ENCODE results near the gene CDK12. TPM values are rescaled to one million over a fixed set of nuclear protein-coding genes. Genes with fewer than 3 reads are reported as not detected.
A peak's percentile ranks its signal among the peaks of the same experiment; 100 is the strongest.
"Not testable (repeated sequence)": the region's sequence is repeated elsewhere in the genome, so short reads cannot be mapped to it uniquely, and the experiment has no call there.

CDK12 gene
- total RNA-seq, 2 experiments from 2014 or later, result 68.1 to 70.7 TPM

GRCh38 chr17:39513915-39514314 lies 52.6 kb downstream of the CDK12 start:
- peaks cover 2% of the 10 kb centered on the region for H3K4me1 Mint-ChIP-seq
- ChIA-PET POLR2A (no interaction called here), CTCF (no interaction called here)
- no peak for DNase-seq
- H3K9me3 Mint-ChIP-seq, result no peaks in the 10 kb centered on the region
- H3K27ac Mint-ChIP-seq, result no peak overlapping the region
- no peaks in the 10 kb centered on the region for H3K27me3 Mint-ChIP-seq
- no peak overlapping the region for H3K4me3 Mint-ChIP-seq
- peaks cover 70% of the 10 kb centered on the region for H3K36me3 Mint-ChIP-seq (ENCODE audit: low read depth)

GRCh38 chr17:39517224-39517623 lies 55.9 kb downstream of the CDK12 start:
- CTCF ChIA-PET, result no interaction called here
- DNase-seq, result no peak
- Mint-ChIP-seq H3K27ac (no peak overlapping the region), H3K9me3 (no peaks in the 10 kb centered on the region), H3K27me3 (no peaks in the 10 kb centered on the region), H3K4me1 (peaks cover 2% of the 10 kb centered on the region), H3K4me3 (no peak overlapping the region), H3K36me3 (ENCODE audit: low read depth) (peaks cover 51% of the 10 kb centered on the region)
- POLR2A ChIA-PET, result no interaction called here

GRCh38 chr17:39525801-39526506 lies 64.7 kb downstream of the CDK12 start:
- no peak for DNase-seq
- ChIA-PET CTCF (interaction anchor here (0.9 to 1.9 kb wide), 5 partner anchors 18 to 97 kb away, joined by 3 to 8 read pairs (median 4); no protein-coding TSS in a partner anchor), POLR2A (no interaction called here)
- no peaks in the 10 kb centered on the region for H3K9me3 Mint-ChIP-seq
- no peak overlapping the region for H3K4me3 Mint-ChIP-seq
- H3K4me1 Mint-ChIP-seq, result peaks cover 3% of the 10 kb centered on the region
- H3K27me3 Mint-ChIP-seq, result no peaks in the 10 kb centered on the region
- peaks cover 61% of the 10 kb centered on the region for H3K36me3 Mint-ChIP-seq (ENCODE audit: low read depth)
- no peak overlapping the region for H3K27ac Mint-ChIP-seq

- Mint-ChIP-seq H3K9me3 (no peaks in the 10 kb centered on the region), H3K36me3 (ENCODE audit: low read depth) (peaks cover 67% of the 10 kb centered on the region), H3K27ac (no peak overlapping the region), H3K4me1 (peaks cover 13% of the 10 kb centered on the region), H3K4me3 (no peak overlapping the region), H3K27me3 (no peaks in the 10 kb centered on the region)
- ChIA-PET POLR2A (no interaction called here), CTCF (interaction anchor here (1.5 to 1.9 kb wide), 3 partner anchors 17 to 94 kb away, joined by 3 to 8 read pairs (median 4); no protein-coding TSS in a partner anchor)
- no peak for DNase-seq
Measured at GRCh38 chr17:39527220-39527813, 66.0 kb downstream of the CDK12 start.

- ChIA-PET POLR2A (no interaction called here), CTCF (no interaction called here)
- Mint-ChIP-seq H3K4me3 (no peak overlapping the region), H3K9me3 (no peaks in the 10 kb centered on the region), H3K36me3 (ENCODE audit: low read depth) (peaks cover 62% of the 10 kb centered on the region), H3K4me1 (peaks cover 13% of the 10 kb centered on the region), H3K27ac (no peak overlapping the region), H3K27me3 (no peaks in the 10 kb centered on the region)
- DNase-seq, result no peak
Measured at GRCh38 chr17:39529455-39529854, 68.2 kb downstream of the CDK12 start.

- no peak for DNase-seq
- no peak overlapping the region for H3K4me3 Mint-ChIP-seq
- H3K27ac Mint-ChIP-seq, result no peak overlapping the region
- peaks cover 13% of the 10 kb centered on the region for H3K4me1 Mint-ChIP-seq
- peaks cover 59% of the 10 kb centered on the region for H3K36me3 Mint-ChIP-seq (ENCODE audit: low read depth)
- CTCF ChIA-PET, result interaction anchor here (0.9 kb wide), 1 partner anchor 17 kb away, joined by 3 read pairs; no protein-coding TSS in a partner anchor
- no peaks in the 10 kb centered on the region for H3K9me3 Mint-ChIP-seq
- no peaks in the 10 kb centered on the region for H3K27me3 Mint-ChIP-seq
- POLR2A ChIA-PET, result no interaction called here
Measured at GRCh38 chr17:39530513-39530912, 69.2 kb downstream of the CDK12 start.

GRCh38 chr17:39531252-39531651 lies 70.0 kb downstream of the CDK12 start:
- Mint-ChIP-seq H3K27me3 (no peaks in the 10 kb centered on the region), H3K36me3 (ENCODE audit: low read depth) (peaks cover 54% of the 10 kb centered on the region), H3K4me3 (no peak overlapping the region), H3K27ac (no peak overlapping the region), H3K4me1 (peaks cover 12% of the 10 kb centered on the region), H3K9me3 (no peaks in the 10 kb centered on the region)
- POLR2A ChIA-PET, result no interaction called here
- DNase-seq, result no peak
- CTCF ChIA-PET, result no interaction called here

- ChIA-PET CTCF (no interaction called here), POLR2A (no interaction called here)
- no peak for DNase-seq
- Mint-ChIP-seq H3K27me3 (no peaks in the 10 kb centered on the region), H3K4me3 (no peak overlapping the region), H3K4me1 (peaks cover 20% of the 10 kb centered on the region), H3K9me3 (no peaks in the 10 kb centered on the region), H3K36me3 (ENCODE audit: low read depth) (peaks cover 33% of the 10 kb centered on the region), H3K27ac (no peak overlapping the region)
Measured at GRCh38 chr17:39533891-39534290, 72.6 kb downstream of the CDK12 start.

GRCh38 chr17:39534768-39535405 lies 73.6 kb downstream of the CDK12 start:
- ChIA-PET CTCF (no interaction called here), POLR2A (no interaction called here)
- no peak overlapping the region for H3K27ac Mint-ChIP-seq
- H3K9me3 Mint-ChIP-seq, result no peaks in the 10 kb centered on the region
- no peak overlapping the region for H3K4me3 Mint-ChIP-seq
- H3K36me3 Mint-ChIP-seq (ENCODE audit: low read depth), result peaks cover 32% of the 10 kb centered on the region
- no peak for DNase-seq
- peaks cover 30% of the 10 kb centered on the region for H3K4me1 Mint-ChIP-seq
- no peaks in the 10 kb centered on the region for H3K27me3 Mint-ChIP-seq

- H3K36me3 Mint-ChIP-seq (ENCODE audit: low read depth), result peaks cover 16% of the 10 kb centered on the region
- H3K4me3 Mint-ChIP-seq, result no peak overlapping the region
- no peaks in the 10 kb centered on the region for H3K27me3 Mint-ChIP-seq
- H3K4me1 Mint-ChIP-seq, result peaks cover 28% of the 10 kb centered on the region
- CTCF ChIA-PET, result interaction anchor here (1.2 to 2.2 kb wide), 3 partner anchors 11 to 85 kb away, joined by 4 to 17 read pairs (median 5); no protein-coding TSS in a partner anchor
- POLR2A ChIA-PET, result interaction anchor here (1.2 kb wide), 1 partner anchor 444 kb away, joined by 3 read pairs; the partner anchor contains the start of gene PSMD3
- no peak overlapping the region for H3K27ac Mint-ChIP-seq
- DNase-seq, result no peak
- no peaks in the 10 kb centered on the region for H3K9me3 Mint-ChIP-seq
Measured at GRCh38 chr17:39536468-39536867, 75.2 kb downstream of the CDK12 start.

- ChIA-PET POLR2A (interaction anchor here (1.2 kb wide), 1 partner anchor 443 kb away, joined by 3 read pairs; the partner anchor contains the start of gene PSMD3), CTCF (interaction anchor here (1.2 to 2.2 kb wide), 3 partner anchors 10 to 84 kb away, joined by 4 to 17 read pairs (median 5); no protein-coding TSS in a partner anchor)
- not testable (repeated sequence) for H3K9me3 Mint-ChIP-seq; H3K36me3 Mint-ChIP-seq (ENCODE audit: low read depth); DNase-seq; H3K27ac Mint-ChIP-seq; H3K27me3 Mint-ChIP-seq; H3K4me3 Mint-ChIP-seq
- peaks cover 20% of the 10 kb centered on the region for H3K4me1 Mint-ChIP-seq
Measured at GRCh38 chr17:39537364-39537763, 76.1 kb downstream of the CDK12 start.

GRCh38 chr17:39538866-39539265 lies 77.6 kb downstream of the CDK12 start:
- DNase-seq, result no peak
- H3K9me3 Mint-ChIP-seq, result no peaks in the 10 kb centered on the region
- H3K27me3 Mint-ChIP-seq, result no peaks in the 10 kb centered on the region
- H3K4me3 Mint-ChIP-seq, result no peak overlapping the region
- ChIA-PET CTCF (interaction anchor here (0.6 to 1.6 kb wide), 2 partner anchors 83 to 275 kb away, joined by 3 to 4 read pairs; no protein-coding TSS in a partner anchor), POLR2A (interaction anchor here (1.5 kb wide), 1 partner anchor 77 kb away, joined by 5 read pairs; the partner anchor contains the start of gene CDK12)
- peaks cover 7% of the 10 kb centered on the region for H3K36me3 Mint-ChIP-seq (ENCODE audit: low read depth)
- H3K4me1 Mint-ChIP-seq, result peaks cover 20% of the 10 kb centered on the region
- H3K27ac Mint-ChIP-seq, result peak overlapping the region; percentile 10

GRCh38 chr17:39540611-39541010 lies 79.3 kb downstream of the CDK12 start:
- peaks cover 2% of the 10 kb centered on the region for H3K36me3 Mint-ChIP-seq (ENCODE audit: low read depth)
- H3K27ac Mint-ChIP-seq, result no peak overlapping the region
- ChIA-PET CTCF (interaction anchor here (1.6 kb wide), 1 partner anchor 81 kb away, joined by 4 read pairs; no protein-coding TSS in a partner anchor), POLR2A (no interaction called here)
- no peaks in the 10 kb centered on the region for H3K27me3 Mint-ChIP-seq
- peaks cover 20% of the 10 kb centered on the region for H3K4me1 Mint-ChIP-seq
- no peak for DNase-seq
- no peak overlapping the region for H3K4me3 Mint-ChIP-seq
- no peaks in the 10 kb centered on the region for H3K9me3 Mint-ChIP-seq
